H9 (cell line): ENCODE data around the gene SCGB3A2. TPM values are rescaled to one million over a fixed set of nuclear protein-coding genes. Genes with fewer than 3 reads are reported as not detected.
A peak's percentile ranks its signal among the peaks of the same experiment; 100 is the strongest.

ENCODE experiments used
- DNase-seq: peaks from one replicate; pipeline ENCODE4 v3.0.0-alpha.2; 2017
- H2AFZ ChIP-seq: one replicate; pipeline ENCODE4 v1.6.1; 2013; ENCODE audit warnings: mild to moderate bottlenecking, low read length, control low read depth, moderate library complexity
- H2AK5ac ChIP-seq: 2 replicates; pipeline ENCODE4 v1.6.1; 2013; ENCODE audit warnings: low read length, control low read depth, mixed read lengths; ENCODE audit not compliant: insufficient read length
- H2BK120ac ChIP-seq: one replicate; pipeline ENCODE4 v1.6.1; 2013; ENCODE audit warnings: low read depth, mild to moderate bottlenecking, low read length, control low read depth, inconsistent platforms; ENCODE audit not compliant: poor library complexity, severe bottlenecking
- H2BK12ac ChIP-seq: 2 replicates; pipeline ENCODE4 v1.6.1; 2013; ENCODE audit warnings: low read length, control low read depth, mixed read lengths, low read depth; ENCODE audit not compliant: insufficient read length
- H2BK15ac ChIP-seq: 2 replicates; pipeline ENCODE4 v1.6.1; 2013; ENCODE audit warnings: low read depth, low read length, control low read depth
- H2BK20ac ChIP-seq: one replicate; pipeline ENCODE4 v1.6.1; 2013; ENCODE audit warnings: low read depth, mild to moderate bottlenecking, low read length, control low read depth, inconsistent platforms; ENCODE audit not compliant: poor library complexity, severe bottlenecking
- H2BK5ac ChIP-seq: 2 replicates; pipeline ENCODE4 v1.6.1; 2013; ENCODE audit warnings: low read length, control low read depth, mixed read lengths; ENCODE audit not compliant: insufficient read length
- H3K14ac ChIP-seq: 2 replicates; pipeline ENCODE4 v1.6.1; 2013; ENCODE audit warnings: low read length, control low read depth; ENCODE audit not compliant: insufficient read depth
- H3K18ac ChIP-seq: 2 replicates; pipeline ENCODE4 v1.6.1; 2013; ENCODE audit warnings: low read depth, mild to moderate bottlenecking, mixed read lengths, low read length, control low read depth; ENCODE audit not compliant: insufficient read length
- H3K23ac ChIP-seq: 2 replicates; pipeline ENCODE4 v1.6.1; 2013; ENCODE audit warnings: low read length, control low read depth, mixed read lengths, low read depth; ENCODE audit not compliant: insufficient read length
- H3K23me2 ChIP-seq: 2 replicates; pipeline ENCODE4 v1.6.1; 2013; ENCODE audit warnings: low read depth, mild to moderate bottlenecking, mixed read lengths, low read length, control low read depth; ENCODE audit not compliant: insufficient read length, poor library complexity, severe bottlenecking
- H3K27ac ChIP-seq: 2 replicates; pipeline ENCODE4 v1.5.1; 2013; ENCODE audit warnings: low read length, control low read depth, mixed read lengths, low read depth; ENCODE audit not compliant: insufficient read length
- H3K27me3 ChIP-seq: 2 replicates; pipeline ENCODE4 v1.6.1; 2013; ENCODE audit warnings: low read length, control low read depth, inconsistent platforms; ENCODE audit not compliant: insufficient read depth
- H3K4ac ChIP-seq: 2 replicates; pipeline ENCODE4 v1.6.1; 2013; ENCODE audit warnings: low read depth, mild to moderate bottlenecking, control low read depth, inconsistent platforms, low read length, moderate library complexity
- H3K4me1 ChIP-seq: 2 replicates; pipeline ENCODE4 v1.6.1; 2013; ENCODE audit warnings: low read length, control low read depth, inconsistent platforms; ENCODE audit not compliant: insufficient read depth
- H3K4me2 ChIP-seq: 2 replicates; pipeline ENCODE4 v1.6.1; 2013; ENCODE audit warnings: low read length, control low read depth, mixed read lengths; ENCODE audit not compliant: insufficient read length, insufficient read depth
- H3K56ac ChIP-seq: 2 replicates; pipeline ENCODE4 v1.6.1; 2013; ENCODE audit warnings: low read depth, mild to moderate bottlenecking, mixed read lengths, low read length, control low read depth; ENCODE audit not compliant: insufficient read length
- H3K79me1 ChIP-seq: 2 replicates; pipeline ENCODE4 v1.6.1; 2013; ENCODE audit warnings: low read depth, mild to moderate bottlenecking, moderate library complexity, low read length, control low read depth, inconsistent platforms; ENCODE audit not compliant: insufficient read depth, poor library complexity, severe bottlenecking
- H3K79me2 ChIP-seq: 2 replicates; pipeline ENCODE4 v1.6.1; 2013; ENCODE audit warnings: low read length, control low read depth, inconsistent platforms; ENCODE audit not compliant: insufficient read depth
- H3K9ac ChIP-seq: 2 replicates; pipeline ENCODE4 v1.6.1; 2013; ENCODE audit warnings: low read length, control low read depth, mixed read lengths; ENCODE audit not compliant: insufficient read length; ENCODE audit errors: extremely low read depth
- H3K9me3 ChIP-seq: one replicate; pipeline ENCODE4 v1.6.1; 2013; ENCODE audit warnings: low read depth, low read length, inconsistent platforms; ENCODE audit not compliant: control insufficient read depth
- H3T11ph ChIP-seq: one replicate; pipeline ENCODE4 v1.6.1; 2013; ENCODE audit warnings: mild to moderate bottlenecking, low read length, control low read depth, inconsistent platforms
- H4K20me1 ChIP-seq: one replicate; pipeline ENCODE4 v1.6.1; 2013; ENCODE audit not compliant: control insufficient read depth, insufficient read length, insufficient read depth
- H4K5ac ChIP-seq: 2 replicates; pipeline ENCODE4 v1.6.1; 2013; ENCODE audit warnings: low read depth, mild to moderate bottlenecking, mixed read lengths, low read length, control low read depth; ENCODE audit not compliant: insufficient read length
- H4K8ac ChIP-seq: replicated peaks from 2 replicates; pipeline ENCODE4 v1.6.1; 2013; ENCODE audit warnings: low read length, control low read depth, mixed read lengths, low read depth; ENCODE audit not compliant: insufficient read length
- H4K91ac ChIP-seq: 2 replicates; pipeline ENCODE4 v1.6.1; 2013; ENCODE audit warnings: low read depth, mild to moderate bottlenecking, moderate library complexity, mixed read lengths, low read length, control low read depth; ENCODE audit not compliant: insufficient read length
- H3K27ac Mint-ChIP-seq, 3 experiments: 2 replicates in 2 of 3; 3 replicates in 1 of 3; pipeline ENCODE4 v1.8.0; 2020 to 2021; ENCODE audit warnings: mixed read lengths in 3 of 3, mild to moderate bottlenecking in 1 of 3, moderate library complexity in 1 of 3
- H3K27me3 Mint-ChIP-seq: 2 replicates; pipeline ENCODE4 v1.8.0; 2021; ENCODE audit warnings: low read depth, mild to moderate bottlenecking, moderate library complexity, mixed read lengths
- H3K36me3 Mint-ChIP-seq, 3 experiments: 2 replicates in 2 of 3; 3 replicates in 1 of 3; pipeline ENCODE4 v1.8.0; 2020 to 2021; ENCODE audit warnings: low read depth in 3 of 3, mixed read lengths in 3 of 3; ENCODE audit not compliant: insufficient read depth in 1 of 3
- H3K4me1 Mint-ChIP-seq, 2 experiments: 2 replicates each; pipeline ENCODE4 v1.8.0; 2020; ENCODE audit warnings: mixed read lengths in 2 of 2
- H3K4me3 Mint-ChIP-seq, 2 experiments: 2 replicates in 1 of 2; 3 replicates in 1 of 2; pipeline ENCODE4 v1.8.0; 2020 to 2021; ENCODE audit warnings: mild to moderate bottlenecking in 2 of 2, mixed read lengths in 2 of 2, moderate library complexity in 1 of 2
- H3K9me3 Mint-ChIP-seq, 2 experiments: 2 replicates in 1 of 2; 3 replicates in 1 of 2; pipeline ENCODE4 v1.8.0; 2020; ENCODE audit warnings: mild to moderate bottlenecking in 2 of 2, mixed read lengths in 2 of 2, moderate library complexity in 1 of 2
- WGBS: extraction: QIAGEN DNeasy Blood & Tissue Kit; methylation state at CpG from one replicate; pipeline ENCODE4 v1.1.7; 2013; ENCODE audit warnings: missing lambda C conversion rate, low lambda C conversion rate, mixed read lengths; ENCODE audit not compliant: insufficient read length; ENCODE audit errors: extremely low coverage; 5-methylcytosine and 5-hydroxymethylcytosine counted together
- total RNA-seq: library from RNA; stranded (reverse); gene quantifications from 2 replicates; pipeline ENCODE4 v1.2.1, GENCODE V29; 2021
- TF ChIP-seq, protein P1 (sequence below): fragments of 200-600 bp; sonication (generic); conservative IDR thresholded peaks from 3 replicates; pipeline ENCODE4 v1.8.0; 2021; ENCODE audit warnings: antibody characterized with exemption, mild to moderate bottlenecking

The SCGB3A2 gene
- total RNA-seq, 1 experiment from 2014 or later = 66.0 TPM

GRCh38 chr5:147859962-147860640 lies 18.4 kb upstream of the SCGB3A2 start:
- H3T11ph ChIP-seq = no peak overlapping the region
- Mint-ChIP-seq H3K27ac (peak overlapping the region in 2 of 3 experiments; percentile 1 to 89; a peak in 3 of 7 replicates), H3K27me3 (no peaks in the 10 kb centered on the region), H3K4me1 (peaks cover 30 to 78% of the 10 kb centered on the region in 2 experiments), H3K9me3 (no peaks in the 10 kb centered on the region; a peak in 1 of 5 replicates), H3K36me3 (peaks cover 0 to 28% (median 12%) of the 10 kb centered on the region in 3 experiments; a peak in 6 of 7 replicates), H3K4me3 (no peak overlapping the region)
- H4K20me1 ChIP-seq = no peaks in the 10 kb centered on the region
- H3K56ac ChIP-seq = no peak overlapping the region
- no peaks in the 10 kb centered on the region for H3K79me1 ChIP-seq
- H3K4ac ChIP-seq = no peak overlapping the region
- no peak overlapping the region for H3K23ac ChIP-seq
- no peak overlapping the region for H2BK12ac ChIP-seq
- no peaks in the 10 kb centered on the region for H3K9me3 ChIP-seq
- no peak overlapping the region for H2BK20ac ChIP-seq
- H4K8ac ChIP-seq = no peak overlapping the region
- no peaks in the 10 kb centered on the region for H3K27me3 ChIP-seq
- H3K9ac ChIP-seq = no peak overlapping the region
- WGBS = no CpG with 5 or more reads among the region's 3 CpGs
- no peak overlapping the region for H2AK5ac ChIP-seq
- no peak overlapping the region for H3K4me2 ChIP-seq
- no peak overlapping the region for H2AFZ ChIP-seq
- TF ChIP-seq, protein P1, sequence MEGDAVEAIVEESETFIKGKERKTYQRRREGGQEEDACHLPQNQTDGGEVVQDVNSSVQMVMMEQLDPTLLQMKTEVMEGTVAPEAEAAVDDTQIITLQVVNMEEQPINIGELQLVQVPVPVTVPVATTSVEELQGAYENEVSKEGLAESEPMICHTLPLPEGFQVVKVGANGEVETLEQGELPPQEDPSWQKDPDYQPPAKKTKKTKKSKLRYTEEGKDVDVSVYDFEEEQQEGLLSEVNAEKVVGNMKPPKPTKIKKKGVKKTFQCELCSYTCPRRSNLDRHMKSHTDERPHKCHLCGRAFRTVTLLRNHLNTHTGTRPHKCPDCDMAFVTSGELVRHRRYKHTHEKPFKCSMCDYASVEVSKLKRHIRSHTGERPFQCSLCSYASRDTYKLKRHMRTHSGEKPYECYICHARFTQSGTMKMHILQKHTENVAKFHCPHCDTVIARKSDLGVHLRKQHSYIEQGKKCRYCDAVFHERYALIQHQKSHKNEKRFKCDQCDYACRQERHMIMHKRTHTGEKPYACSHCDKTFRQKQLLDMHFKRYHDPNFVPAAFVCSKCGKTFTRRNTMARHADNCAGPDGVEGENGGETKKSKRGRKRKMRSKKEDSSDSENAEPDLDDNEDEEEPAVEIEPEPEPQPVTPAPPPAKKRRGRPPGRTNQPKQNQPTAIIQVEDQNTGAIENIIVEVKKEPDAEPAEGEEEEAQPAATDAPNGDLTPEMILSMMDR = no peak
- H3K4me1 ChIP-seq = peaks cover 14% of the 10 kb centered on the region; the same call in 1 of the 2 replicates
- no peaks in the 10 kb centered on the region for H3K23me2 ChIP-seq
- no peak overlapping the region for H3K18ac ChIP-seq
- H2BK15ac ChIP-seq = no peak overlapping the region
- peak; percentile 39 for DNase-seq
- H3K79me2 ChIP-seq = no peaks in the 10 kb centered on the region
- H2BK120ac ChIP-seq = no peak overlapping the region
- no peak overlapping the region for H2BK5ac ChIP-seq
- no peak overlapping the region for H4K91ac ChIP-seq
- no peak overlapping the region for H3K27ac ChIP-seq
- H3K14ac ChIP-seq = no peak overlapping the region
- no peak overlapping the region for H4K5ac ChIP-seq
